Endothelial cell of umbilical vein (primary cell): ENCODE results near the gene LIMK2. TPM values are rescaled to one million over a fixed set of nuclear protein-coding genes. Genes with fewer than 3 reads are reported as not detected.

Source experiments
- BruUV-seq: library from RNA; stranded (reverse); fragments of 400-500 nt; replicated peaks from 2 replicates; lab custom pipeline; 2021; lab: Mats Ljungman, UMichigan
- CTCF ChIA-PET: fragments of 300-600, 350-600 bp; sonication (Branson Sonifier 250); formaldehyde crosslinking; loops from one replicate; lab custom pipeline; 2021; ENCODE audit warnings: antibody characterized with exemption, inconsistent platforms; lab: Charles Lee
- POLR2A ChIA-PET: fragments of 300-600, 350-600 bp; sonication (Branson Sonifier 250); formaldehyde crosslinking; loops from one replicate; lab custom pipeline; 2021; ENCODE audit warnings: antibody characterized with exemption, inconsistent platforms; lab: Charles Lee
- DNase-seq: peaks from one replicate; pipeline ENCODE4 v3.0.0-alpha.2; 2011; ENCODE audit warnings: low read depth, low spot score
- FAIRE-seq: peaks from 2 replicates; lab custom pipeline; 2011; peaks lifted over from hg19 to GRCh38; lab: Jason Lieb, UNC
- H2AFZ ChIP-seq: 2 replicates; pipeline ENCODE4 v1.6.0; 2012; ENCODE audit warnings: low read depth, low read length, control low read depth, inconsistent platforms
- H3K27ac ChIP-seq: 2 replicates; pipeline ENCODE4 v1.5.1; 2011; ENCODE audit warnings: low read depth, mild to moderate bottlenecking, control low read depth, low read length, moderate library complexity; ENCODE audit not compliant: insufficient read depth
- H3K27me3 ChIP-seq, 2 experiments: 2 replicates each; pipeline versions ENCODE4 v1.6.0 to v1.6.1; 2011; ENCODE audit warnings: low read length in 2 of 2, mixed read lengths in 1 of 2; ENCODE audit not compliant: control insufficient read depth in 2 of 2, insufficient read depth in 2 of 2
- H3K36me3 ChIP-seq, 2 experiments: 2 replicates in 1 of 2; 3 replicates in 1 of 2; pipeline ENCODE4 v1.5.1; 2011; ENCODE audit warnings: low read length in 2 of 2, mild to moderate bottlenecking in 1 of 2, moderate library complexity in 1 of 2; ENCODE audit not compliant: control insufficient read depth in 2 of 2, insufficient read depth in 2 of 2; ENCODE audit errors: extremely low read depth in 1 of 2
- H3K4me1 ChIP-seq: 3 replicates; pipeline ENCODE4 v1.5.1; 2011; ENCODE audit warnings: mild to moderate bottlenecking, low read length; ENCODE audit not compliant: control insufficient read depth, insufficient read depth; ENCODE audit errors: extremely low read depth
- H3K4me2 ChIP-seq: 2 replicates; pipeline ENCODE4 v1.6.1; 2011; ENCODE audit warnings: low read length, control low read depth, mixed read lengths; ENCODE audit not compliant: insufficient read depth
- H3K4me3 ChIP-seq, 3 experiments: fragments of 200-600 bp in 1 of 3; sonication (generic), shearing (Covaris generic) in 1 of 3; replicated peaks in 1 of 3; 2 replicates each; pipeline ENCODE4 v1.5.1; 2011 to 2016; ENCODE audit warnings: control low read depth in 3 of 3, low read length in 3 of 3, mild to moderate bottlenecking in 2 of 3, inconsistent platforms in 1 of 3, low read depth in 1 of 3, moderate library complexity in 1 of 3; ENCODE audit not compliant: insufficient read depth in 1 of 3
- H3K79me2 ChIP-seq: 2 replicates; pipeline ENCODE4 v1.6.0; 2012; ENCODE audit warnings: low read length, inconsistent platforms; ENCODE audit not compliant: control insufficient read depth, insufficient read depth
- H3K9ac ChIP-seq: replicated peaks from 2 replicates; pipeline ENCODE3; 2011; ENCODE audit warnings: low read length, control low read depth; ENCODE audit not compliant: insufficient read depth; ENCODE audit errors: extremely low read depth
- H3K9me1 ChIP-seq: replicated peaks from 3 replicates; pipeline ENCODE4 v1.6.0; 2011; ENCODE audit warnings: mild to moderate bottlenecking, low read length; ENCODE audit not compliant: control insufficient read depth, insufficient read depth; ENCODE audit errors: extremely low read depth
- H3K9me3 ChIP-seq: replicated peaks from 2 replicates; pipeline ENCODE4 v1.5.1; 2012; ENCODE audit warnings: low read length, inconsistent platforms; ENCODE audit not compliant: control insufficient read depth, insufficient read depth
- H4K20me1 ChIP-seq: replicated peaks from 2 replicates; pipeline ENCODE3; 2011; ENCODE audit warnings: mild to moderate bottlenecking, low read length; ENCODE audit not compliant: control insufficient read depth, insufficient read depth; ENCODE audit errors: extremely low read depth
- EZH2 ChIP-seq: IDR thresholded peaks from 2 replicates; pipeline ENCODE4 v1.6.1; 2012; ENCODE audit warnings: borderline replicate concordance, low read depth, mild to moderate bottlenecking, moderate library complexity, low read length, inconsistent platforms; ENCODE audit not compliant: severe bottlenecking
- FOS ChIP-seq: IDR thresholded peaks from 2 replicates; pipeline ENCODE4 v1.6.1; 2011; ENCODE audit warnings: mild to moderate bottlenecking, low read length, moderate library complexity, borderline replicate concordance; ENCODE audit not compliant: insufficient read depth
- GATA2 ChIP-seq: IDR thresholded peaks from 2 replicates; pipeline ENCODE4 v1.7.0; 2011; ENCODE audit warnings: low read depth, mild to moderate bottlenecking, moderate library complexity, mixed read lengths, low read length; ENCODE audit not compliant: insufficient read length, insufficient read depth
- JUN ChIP-seq: IDR thresholded peaks from 2 replicates; pipeline ENCODE4 v1.6.1; 2011; ENCODE audit warnings: borderline replicate concordance, low read depth; ENCODE audit not compliant: insufficient read length, insufficient read depth
- MYC ChIP-seq: IDR thresholded peaks from one replicate; pipeline ENCODE4 v1.6.1; 2011; ENCODE audit warnings: mild to moderate bottlenecking, low read depth, low read length
- POLR2A ChIP-seq: IDR thresholded peaks from 2 replicates; pipeline ENCODE4 v1.6.1; 2012; ENCODE audit warnings: low read depth, mild to moderate bottlenecking, control low read depth, low read length
- POLR2AphosphoS5 ChIP-seq: IDR thresholded peaks from 2 replicates; pipeline ENCODE4 v1.6.1; 2012; ENCODE audit warnings: low read depth, mild to moderate bottlenecking, control low read depth, low read length, moderate library complexity; ENCODE audit not compliant: insufficient read depth
- dilution Hi-C: fragments of 300-500 bp; cut with MboI; formaldehyde crosslinking; loops from one replicate; pipeline ENCODE4 v1.15.0; 2019; ENCODE audit warnings: low sequenced_read_pairs; ENCODE audit not compliant: extremely low pct_ligation_motif_present
- intact Hi-C: fragments of 100-400 bp; cut with micrococcal nuclease; formaldehyde crosslinking; loops from one replicate; pipeline ENCODE4 v1.10.0; 2022
- polyA plus RNA-seq, 4 experiments: library from polyadenylated mRNA; depleted of rRNA in 3 of 4; stranded (reverse) in 3 of 4; unstranded in 1 of 4; fragments of >200 nt; gene quantifications; 2 replicates each; pipeline versions ENCODE4 v1.2.1 to v1.2.3, GENCODE V29; 2011 to 2012; ENCODE audit warnings: missing spikeins in 1 of 4
- total RNA-seq: library from RNA; stranded (reverse); gene quantifications from 2 replicates; pipeline ENCODE4 v1.2.3, GENCODE V29; 2021
- TF ChIP-seq, protein P1 (sequence below): IDR thresholded peaks from 2 replicates; pipeline ENCODE4 v1.6.1; 2011; ENCODE audit not compliant: insufficient read depth, insufficient read length
- TF ChIP-seq, protein P2 (sequence below), 2 donors: IDR thresholded peaks; 1 replicate in 1 of 2; 2 replicates in 1 of 2; pipeline ENCODE4 v1.5.1; 2011; ENCODE audit warnings: low read length in 2 of 2, mild to moderate bottlenecking in 2 of 2, moderate library complexity in 2 of 2, control low read depth in 1 of 2, inconsistent platforms in 1 of 2, low read depth in 1 of 2; ENCODE audit not compliant: insufficient read depth in 1 of 2; ENCODE audit errors: extremely low read depth in 1 of 2

Gene LIMK2
- total and polyA plus RNA-seq, 2 donors (not counting 3 experiments of a cell fraction or from before 2014, with no cell fraction given) = 23.2 to 76.7 TPM

DNA sequence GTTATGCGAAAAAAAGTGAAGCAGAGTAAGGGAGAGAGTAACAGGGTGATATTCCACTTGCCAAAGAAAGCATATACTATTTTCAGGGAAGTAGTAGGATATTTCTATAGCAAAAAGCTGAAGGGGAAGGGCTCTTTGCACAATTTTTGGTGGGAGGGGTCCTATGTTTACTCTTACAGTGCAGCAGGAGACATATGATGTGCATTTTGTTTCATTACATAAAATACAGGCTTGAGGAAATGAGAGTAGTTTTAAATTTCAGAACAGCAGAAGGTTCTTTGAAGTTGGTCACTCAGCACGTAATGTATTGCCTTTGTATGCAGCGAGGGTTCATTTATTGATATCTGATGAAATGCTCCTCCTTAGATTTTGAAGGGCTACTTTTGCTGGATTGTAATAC, 83.3 kb downstream of the LIMK2 start:
- FAIRE-seq = no peak
- Histone ChIP-seq H3K27ac (no peak overlapping the region), H3K9ac (peak overlapping the region; percentile 8), H3K36me3 (no peaks in the 10 kb centered on the region), H3K4me2 (peak overlapping the region; percentile 60), H4K20me1 (no peaks in the 10 kb centered on the region), H3K4me1 (peaks cover 34% of the 10 kb centered on the region), H3K9me3 (no peaks in the 10 kb centered on the region), H3K79me2 (no peaks in the 10 kb centered on the region), H3K4me3 (no peak overlapping the region), H2AFZ (no peak overlapping the region), H3K27me3 (peaks cover 0 to 2% of the 10 kb centered on the region in 2 experiments), H3K9me1 (no peaks in the 10 kb centered on the region)
- no TSS peak for BruUV-seq
- intact Hi-C loops = no loop called here
- TF ChIP-seq POLR2AphosphoS5 (no peak), GATA2 (no peak), MYC (no peak), FOS (no peak), EZH2 (no peak), JUN (no peak), POLR2A (no peak)
- TF ChIP-seq, protein P1, sequence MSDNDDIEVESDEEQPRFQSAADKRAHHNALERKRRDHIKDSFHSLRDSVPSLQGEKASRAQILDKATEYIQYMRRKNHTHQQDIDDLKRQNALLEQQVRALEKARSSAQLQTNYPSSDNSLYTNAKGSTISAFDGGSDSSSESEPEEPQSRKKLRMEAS = no peak
- TF ChIP-seq, protein P2, sequence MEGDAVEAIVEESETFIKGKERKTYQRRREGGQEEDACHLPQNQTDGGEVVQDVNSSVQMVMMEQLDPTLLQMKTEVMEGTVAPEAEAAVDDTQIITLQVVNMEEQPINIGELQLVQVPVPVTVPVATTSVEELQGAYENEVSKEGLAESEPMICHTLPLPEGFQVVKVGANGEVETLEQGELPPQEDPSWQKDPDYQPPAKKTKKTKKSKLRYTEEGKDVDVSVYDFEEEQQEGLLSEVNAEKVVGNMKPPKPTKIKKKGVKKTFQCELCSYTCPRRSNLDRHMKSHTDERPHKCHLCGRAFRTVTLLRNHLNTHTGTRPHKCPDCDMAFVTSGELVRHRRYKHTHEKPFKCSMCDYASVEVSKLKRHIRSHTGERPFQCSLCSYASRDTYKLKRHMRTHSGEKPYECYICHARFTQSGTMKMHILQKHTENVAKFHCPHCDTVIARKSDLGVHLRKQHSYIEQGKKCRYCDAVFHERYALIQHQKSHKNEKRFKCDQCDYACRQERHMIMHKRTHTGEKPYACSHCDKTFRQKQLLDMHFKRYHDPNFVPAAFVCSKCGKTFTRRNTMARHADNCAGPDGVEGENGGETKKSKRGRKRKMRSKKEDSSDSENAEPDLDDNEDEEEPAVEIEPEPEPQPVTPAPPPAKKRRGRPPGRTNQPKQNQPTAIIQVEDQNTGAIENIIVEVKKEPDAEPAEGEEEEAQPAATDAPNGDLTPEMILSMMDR (IDR thresholded peaks at IDR 0.05; ENCODE audit: extremely low read depth in 1 of 2, insufficient read depth in 1 of 2, low read depth in 1 of 2, low read length in 2 of 2) = no peak
- dilution Hi-C loops = no loop called here
- ChIA-PET POLR2A (no interaction called here), CTCF (interaction anchor here (2.7 to 4.7 kb wide), 3 partner anchors 10 to 23 kb away, joined by 12 to 40 read pairs (median 17); no protein-coding TSS in a partner anchor)
- DNase-seq = no peak
